ES-I3 (cell line): ENCODE results near the gene KIAA0232.

Experiments
- H3K36me3 ChIP-seq: 2 replicates; pipeline ENCODE4 v1.6.1; 2013; ENCODE audit warnings: mild to moderate bottlenecking, low read length, control low read depth, moderate library complexity; ENCODE audit not compliant: insufficient read depth
- H3K4me1 ChIP-seq: 2 replicates; pipeline ENCODE4 v1.6.1; 2013; ENCODE audit warnings: mild to moderate bottlenecking, control low read depth, low read length; ENCODE audit not compliant: insufficient read depth
- H3K9ac ChIP-seq: 2 replicates; pipeline ENCODE4 v1.6.1; 2013; ENCODE audit warnings: low read depth, mild to moderate bottlenecking, low read length, moderate library complexity
- H3K9me3 ChIP-seq: 2 replicates; pipeline ENCODE4 v1.6.1; 2013; ENCODE audit warnings: mild to moderate bottlenecking, low read length, moderate library complexity; ENCODE audit not compliant: control insufficient read depth, insufficient read depth

The KIAA0232 gene

GRCh38 chr4:6764976-6765620 lies 17.4 kb upstream of the KIAA0232 start:
- H3K4me1 ChIP-seq = peaks cover 16% of the 10 kb centered on the region; the same call in 1 of the 2 replicates
- H3K36me3 ChIP-seq = no peaks in the 10 kb centered on the region
- H3K9me3 ChIP-seq = no peaks in the 10 kb centered on the region
- no peak overlapping the region for H3K9ac ChIP-seq

- Histone ChIP-seq H3K36me3 (no peaks in the 10 kb centered on the region), H3K9ac (no peak overlapping the region), H3K4me1 (peaks cover 16% of the 10 kb centered on the region; the same call in 1 of the 2 replicates), H3K9me3 (no peaks in the 10 kb centered on the region)
Observed at GRCh38 chr4:6765703-6766102, 16.8 kb upstream of the KIAA0232 start.

DNA sequence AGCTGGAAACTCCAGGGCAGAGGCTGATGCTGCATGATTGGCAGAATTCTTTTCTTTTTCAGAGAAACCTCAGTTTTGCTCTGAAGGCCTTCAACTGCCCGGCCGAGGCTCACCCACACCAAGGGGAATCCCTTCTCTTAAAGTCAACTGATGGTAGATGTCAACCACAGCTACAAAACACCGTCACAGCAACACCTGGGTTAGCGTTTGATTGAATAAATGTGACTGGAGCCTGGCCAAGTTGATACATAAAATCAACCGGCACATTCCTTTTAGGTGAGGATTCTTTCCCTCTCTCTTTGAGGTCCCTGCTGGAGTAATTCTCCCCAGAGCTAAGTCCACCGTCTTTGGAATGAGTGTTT lies 15.2 kb upstream of the KIAA0232 start:
- no peak overlapping the region for H3K9ac ChIP-seq
- peaks cover 16% of the 10 kb centered on the region; the same call in 1 of the 2 replicates for H3K4me1 ChIP-seq
- no peaks in the 10 kb centered on the region for H3K36me3 ChIP-seq
- H3K9me3 ChIP-seq = no peaks in the 10 kb centered on the region

DNA sequence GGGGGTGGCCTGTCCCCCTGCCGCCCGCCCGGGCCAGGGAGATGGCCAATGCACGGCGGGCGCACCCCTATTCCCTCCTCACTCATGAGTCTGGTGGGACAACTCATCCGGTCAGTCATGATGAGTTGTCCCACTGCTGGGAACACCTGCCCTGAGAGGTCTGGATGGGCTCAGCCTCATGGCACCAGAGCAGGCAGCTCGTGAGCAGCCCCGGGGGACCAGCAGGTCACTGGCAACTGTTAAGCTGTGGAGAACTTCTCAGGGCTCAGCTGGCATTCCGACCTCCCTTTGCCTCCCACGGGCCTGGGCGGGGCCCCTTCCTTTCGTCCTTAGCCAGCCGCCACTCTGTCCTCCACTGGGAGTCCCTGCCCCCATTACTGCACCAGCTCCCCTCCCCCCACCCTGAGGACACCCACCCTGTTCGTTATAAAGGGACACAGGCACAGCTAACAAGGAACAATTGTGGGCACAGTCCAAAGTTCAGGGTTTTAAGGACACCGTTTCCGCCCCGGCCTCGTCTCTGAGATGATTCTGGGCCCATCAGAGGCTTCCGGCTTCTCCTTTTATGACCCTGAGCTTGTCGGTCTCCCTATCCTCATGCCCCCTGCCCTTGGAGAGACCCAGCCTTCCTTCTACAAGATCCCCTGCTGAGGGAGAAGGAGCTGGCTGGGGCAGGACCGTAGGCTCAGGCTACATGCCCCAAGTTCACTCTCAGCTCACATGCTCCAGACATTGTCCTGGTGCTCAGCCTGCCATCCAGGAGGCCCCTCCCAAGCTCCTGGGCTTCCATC lies 14.6 kb upstream of the KIAA0232 start:
- H3K9ac ChIP-seq = no peak overlapping the region

GRCh38 chr4:6768539-6768905 lies 14.0 kb upstream of the KIAA0232 start:
- Histone ChIP-seq H3K9ac (no peak overlapping the region), H3K4me1 (peaks cover 16% of the 10 kb centered on the region; the same call in 1 of the 2 replicates), H3K9me3 (no peaks in the 10 kb centered on the region), H3K36me3 (no peaks in the 10 kb centered on the region)

More for the DNA sequence above, 14.6 kb upstream of the KIAA0232 start:
- Histone ChIP-seq H3K36me3 (no peaks in the 10 kb centered on the region), H3K9me3 (no peaks in the 10 kb centered on the region), H3K4me1 (peaks cover 16% of the 10 kb centered on the region; the same call in 1 of the 2 replicates)

DNA sequence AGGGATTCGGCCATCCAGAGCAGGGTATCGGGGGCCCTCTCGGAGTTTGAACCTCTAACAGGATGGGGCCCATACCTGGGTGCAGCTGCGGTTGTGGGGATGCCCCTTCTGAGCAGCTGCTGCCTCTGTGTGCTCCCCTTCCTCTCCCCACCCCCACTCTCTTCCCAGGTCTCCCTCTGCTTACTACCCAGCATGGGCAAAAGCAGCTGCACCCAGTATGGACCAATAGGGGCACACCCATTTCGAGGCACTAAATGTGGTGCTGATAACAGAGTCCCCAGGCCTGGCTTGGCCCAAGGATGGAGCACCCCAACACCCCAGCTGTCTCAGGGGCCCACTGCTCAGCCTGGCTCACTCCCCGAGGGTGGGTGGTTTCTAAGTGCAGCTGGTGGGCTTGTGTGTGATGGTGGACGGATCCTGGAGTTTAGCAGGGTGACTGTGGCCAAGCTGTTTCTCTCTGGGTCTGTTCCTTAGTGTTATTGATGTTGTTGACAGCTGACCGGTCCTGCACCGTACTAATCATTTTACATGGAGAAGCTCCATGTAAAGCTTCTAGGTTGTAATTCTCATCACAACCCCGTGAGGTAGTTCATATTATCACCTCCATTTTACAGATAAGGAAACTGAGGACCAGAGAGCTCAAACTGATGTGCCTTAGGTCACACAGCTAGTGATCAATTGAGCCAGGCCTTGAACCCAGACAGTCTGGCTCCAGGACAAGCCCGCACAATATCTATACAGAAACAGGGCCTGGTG lies 13.1 kb upstream of the KIAA0232 start:
- H3K9me3 ChIP-seq = no peaks in the 10 kb centered on the region
- H3K36me3 ChIP-seq = no peaks in the 10 kb centered on the region
- H3K4me1 ChIP-seq = peaks cover 16% of the 10 kb centered on the region; the same call in 1 of the 2 replicates
- H3K9ac ChIP-seq = no peak overlapping the region

DNA sequence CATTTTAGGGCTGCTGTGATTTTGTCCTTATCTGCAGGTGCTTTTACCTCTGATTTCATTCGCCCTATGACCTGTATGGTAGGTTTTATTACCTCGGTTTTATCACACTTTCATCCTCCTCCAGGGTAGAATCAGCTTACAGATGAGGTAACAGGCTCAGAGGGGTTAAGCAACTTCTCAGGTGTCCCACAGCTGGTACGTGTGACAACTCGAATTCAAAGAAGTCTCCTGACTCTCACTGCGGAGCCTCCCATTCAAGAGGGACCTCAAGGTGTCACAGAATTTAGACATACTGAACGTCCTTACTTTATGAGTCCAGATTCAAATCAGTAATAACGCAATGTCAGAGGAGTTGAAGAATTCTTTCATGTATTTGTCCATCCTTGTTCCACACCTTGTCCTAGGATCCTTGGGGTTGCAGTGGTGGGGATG lies 12.5 kb upstream of the KIAA0232 start:
- Histone ChIP-seq H3K9me3 (no peaks in the 10 kb centered on the region), H3K4me1 (peaks cover 16% of the 10 kb centered on the region; the same call in 1 of the 2 replicates), H3K36me3 (no peaks in the 10 kb centered on the region)

DNA sequence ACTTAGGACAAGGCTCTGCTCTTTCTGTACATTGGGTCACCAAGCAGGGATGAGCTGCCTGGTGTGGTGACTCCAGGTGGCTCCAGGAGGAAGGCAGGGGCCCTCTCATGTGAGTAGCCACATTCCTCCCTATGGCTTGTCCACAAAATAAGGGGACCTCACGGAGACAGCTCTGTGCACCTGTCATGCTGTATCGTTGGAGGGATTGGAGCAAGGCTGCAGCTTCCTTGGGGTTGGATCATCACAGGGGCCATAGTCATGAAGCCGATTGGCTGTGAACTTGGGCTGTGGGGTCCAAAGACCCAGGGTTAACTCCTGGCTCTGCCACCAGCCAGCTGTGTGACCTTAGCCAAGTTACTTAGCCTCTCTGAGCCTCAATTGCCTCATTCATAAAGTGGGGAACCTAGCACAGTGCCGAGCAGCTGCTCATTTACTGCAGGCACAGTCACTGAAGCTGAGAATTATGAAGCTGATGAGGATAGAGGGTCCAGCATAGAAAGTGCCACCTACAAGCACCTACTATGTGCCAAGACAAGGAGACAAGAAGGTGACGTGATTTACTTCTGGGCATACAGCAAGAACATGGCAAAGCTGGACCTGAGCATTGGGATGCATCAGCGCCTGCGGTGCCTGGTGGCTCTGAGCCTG lies 11.8 kb upstream of the KIAA0232 start:
- no peaks in the 10 kb centered on the region for H3K36me3 ChIP-seq
- H3K4me1 ChIP-seq = peaks cover 16% of the 10 kb centered on the region; the same call in 1 of the 2 replicates
- H3K9ac ChIP-seq = no peak overlapping the region
- no peaks in the 10 kb centered on the region for H3K9me3 ChIP-seq

More for the DNA sequence above, 12.5 kb upstream of the KIAA0232 start:
- H3K9ac ChIP-seq = no peak overlapping the region

DNA sequence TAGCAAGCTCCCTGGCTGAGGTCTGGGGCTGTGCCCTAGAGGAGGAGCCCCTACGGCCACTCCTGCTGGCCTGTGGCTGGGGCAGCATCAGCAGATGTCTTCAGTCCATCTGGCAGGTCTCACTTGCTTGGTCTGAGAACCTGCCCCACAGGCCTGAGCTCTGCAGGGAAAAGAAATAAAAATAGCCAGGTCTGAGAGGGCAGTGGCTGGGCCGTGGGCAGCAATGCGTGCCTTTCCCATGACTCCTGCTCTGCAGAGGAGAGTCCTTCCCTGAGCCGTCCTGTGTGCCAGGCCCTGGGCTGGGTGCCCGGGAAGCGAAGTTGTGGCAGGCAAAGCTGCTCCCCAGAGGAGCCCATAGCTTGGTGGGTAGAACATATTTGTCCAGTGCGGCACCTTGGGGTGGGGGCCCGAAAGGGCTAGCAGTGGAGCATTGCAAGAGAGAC lies 11.3 kb upstream of the KIAA0232 start:
- Histone ChIP-seq H3K4me1 (peaks cover 16% of the 10 kb centered on the region; the same call in 1 of the 2 replicates), H3K9me3 (no peaks in the 10 kb centered on the region), H3K9ac (no peak overlapping the region), H3K36me3 (no peaks in the 10 kb centered on the region)

GRCh38 chr4:6772223-6772928 lies 10.2 kb upstream of the KIAA0232 start:
- Histone ChIP-seq H3K4me1 (peaks cover 16% of the 10 kb centered on the region; the same call in 1 of the 2 replicates), H3K36me3 (no peaks in the 10 kb centered on the region), H3K9me3 (no peaks in the 10 kb centered on the region), H3K9ac (no peak overlapping the region)

DNA sequence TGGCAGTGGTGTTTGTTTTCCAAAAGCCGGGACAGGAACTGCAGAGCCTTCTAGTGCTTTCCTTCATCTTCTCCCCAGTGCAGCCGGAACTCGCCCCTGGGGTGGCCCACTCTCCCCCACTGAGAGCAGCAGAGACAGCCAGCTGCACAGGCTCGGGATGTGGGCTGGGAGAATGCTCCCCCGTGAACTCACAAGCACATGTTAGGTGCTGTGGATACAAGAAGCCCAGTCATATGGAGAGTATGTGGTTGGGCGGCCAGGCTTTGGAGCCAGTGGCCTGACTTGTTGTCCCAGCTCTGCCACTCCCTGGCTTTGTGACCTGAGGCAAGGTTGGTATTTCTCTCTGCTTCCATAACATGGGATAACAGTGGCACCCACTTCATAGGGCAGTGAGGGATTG lies 9.4 kb upstream of the KIAA0232 start:
- H3K36me3 ChIP-seq = no peaks in the 10 kb centered on the region
- H3K4me1 ChIP-seq = peaks cover 16% of the 10 kb centered on the region; the same call in 1 of the 2 replicates
- H3K9ac ChIP-seq = no peak overlapping the region
- no peaks in the 10 kb centered on the region for H3K9me3 ChIP-seq

DNA sequence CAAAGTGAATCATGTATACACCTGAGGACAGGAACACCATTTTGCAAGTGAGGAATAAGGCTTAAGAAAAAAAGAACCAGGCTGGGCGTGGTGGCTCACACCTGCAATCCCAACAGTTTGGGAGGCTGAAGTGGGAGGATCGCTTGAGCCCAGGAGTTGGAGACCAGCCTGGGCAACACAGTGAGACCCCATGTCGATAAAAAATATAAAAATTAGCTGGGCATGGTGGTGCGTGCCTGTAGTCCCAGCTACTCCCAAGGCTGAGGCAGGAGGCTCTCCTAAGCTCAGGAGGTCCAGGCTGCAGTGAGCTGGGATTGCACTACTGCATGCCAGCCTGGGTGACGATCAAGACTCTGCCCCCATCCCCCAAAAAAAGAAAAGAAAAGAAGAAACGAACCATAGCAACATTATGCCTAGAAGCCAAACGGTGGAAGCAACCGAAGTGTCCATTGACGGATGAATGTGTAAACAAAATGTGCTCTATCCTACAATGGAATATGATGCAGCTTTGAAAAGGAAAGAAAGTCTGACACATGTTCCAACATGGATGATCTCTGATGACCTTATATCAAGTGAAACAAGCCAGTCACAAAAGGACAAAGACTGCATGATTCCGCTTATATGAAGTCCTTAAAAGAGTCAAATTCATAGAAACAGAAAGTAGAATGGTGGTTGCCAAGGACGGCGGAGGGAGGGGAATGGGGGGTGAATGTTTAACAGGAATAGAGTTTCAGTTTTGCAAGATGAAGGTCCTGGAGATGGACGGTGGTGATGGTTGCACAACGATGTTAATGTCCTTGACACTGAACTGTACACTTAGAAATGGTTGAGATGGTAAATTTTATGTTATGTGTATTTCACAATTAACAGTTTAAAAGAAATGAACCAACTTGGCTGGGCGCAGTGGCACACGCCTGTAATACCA lies 8.6 kb upstream of the KIAA0232 start:
- H3K36me3 ChIP-seq = no peaks in the 10 kb centered on the region
- no peaks in the 10 kb centered on the region for H3K9me3 ChIP-seq
- peaks cover 8% of the 10 kb centered on the region; the same call in 1 of the 2 replicates for H3K4me1 ChIP-seq
- H3K9ac ChIP-seq = no peak overlapping the region

DNA sequence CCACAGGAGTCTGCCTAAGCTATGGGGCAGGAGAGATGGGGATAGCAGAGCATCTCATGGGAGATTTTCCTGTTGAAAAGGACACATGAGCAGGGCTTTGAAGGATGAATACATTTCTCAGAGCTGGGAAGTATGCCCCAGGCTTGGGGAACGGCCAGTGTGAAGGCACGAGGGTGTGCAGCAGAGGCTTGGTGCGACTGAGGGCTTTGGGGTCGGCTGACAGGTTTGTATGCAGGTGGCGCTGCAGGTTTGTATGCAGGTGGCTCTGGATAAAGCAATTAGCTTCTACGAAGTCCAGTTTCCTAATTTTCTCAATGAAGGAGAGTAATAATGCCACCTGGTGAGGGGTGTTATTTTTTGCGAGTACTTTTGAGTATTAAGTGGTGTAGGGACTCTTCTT lies 6.8 kb upstream of the KIAA0232 start:
- Histone ChIP-seq H3K9ac (no peak overlapping the region), H3K4me1 (peaks cover 11% of the 10 kb centered on the region), H3K9me3 (no peaks in the 10 kb centered on the region), H3K36me3 (no peaks in the 10 kb centered on the region)
